ENCODE data around the gene NVL.

- TF ChIP-seq POLR2AphosphoS5 (IDR thresholded peaks at IDR 0.05; ENCODE audit: low read depth, low read length) (no peak), TAF1 (IDR thresholded peaks at IDR 0.05; ENCODE audit: borderline replicate concordance, insufficient read depth, low read length) (no peak), SIN3A (IDR thresholded peaks at IDR 0.05; ENCODE audit: borderline replicate concordance, insufficient read depth, low read length) (no peak)
Observed at GRCh38 chr1:224300346-224300745, 29.6 kb downstream of the NVL start.
